HG02588 (cell line): Measurements from ENCODE around the gene AGER.
A peak's percentile ranks its signal among the peaks of the same experiment; 100 is the strongest.
"Not testable (repeated sequence)": the region's sequence is repeated elsewhere in the genome, so short reads cannot be mapped to it uniquely, and the experiment has no call there.

Source experiments
- ATAC-seq: cut with Tn5 transposase; IDR thresholded peaks from one replicate; pipeline ENCODE4 v1.9.1; 2021; ENCODE audit warnings: mild to moderate bottlenecking, moderate library complexity; ENCODE audit not compliant: unreplicated experiment

AGER gene

GRCh38 chr6:32187725-32188380 is 3.8 kb upstream of the AGER start:
- not testable (repeated sequence) for ATAC-seq

- no peak for ATAC-seq
Observed at GRCh38 chr6:32187009-32187709, 3.1 kb upstream of the AGER start.

- ATAC-seq = not testable (repeated sequence)
Observed at GRCh38 chr6:32186151-32186840, 2.2 kb upstream of the AGER start.

- ATAC-seq = not testable (repeated sequence)
Observed at GRCh38 chr6:32185681-32186131, 1.7 kb upstream of the AGER start.

GRCh38 chr6:32183483-32184083 is 470 bp downstream of the AGER start:
- ATAC-seq = no peak

GRCh38 chr6:32183030-32183429 is 1.0 kb downstream of the AGER start:
- no peak for ATAC-seq

- no peak for ATAC-seq
Observed at GRCh38 chr6:32182555-32182981, 1.5 kb downstream of the AGER start.

- no peak for ATAC-seq
Observed at GRCh38 chr6:32181915-32182529, 2.0 kb downstream of the AGER start.

- no peak for ATAC-seq
Observed at GRCh38 chr6:32181148-32181702, 2.8 kb downstream of the AGER start.

GRCh38 chr6:32179766-32180405 is 4.2 kb downstream of the AGER start:
- no peak for ATAC-seq

GRCh38 chr6:32178547-32179440 is 5.3 kb downstream of the AGER start:
- ATAC-seq = no peak

GRCh38 chr6:32177788-32178546 is 6.1 kb downstream of the AGER start, which contains the start of gene RNF5:
Gene RNF5, plus strand, starts transcription at chr6:32178405. Its CDS starts 107 bp downstream, at chr6:32178512.
- peak; percentile 75 for ATAC-seq

- ATAC-seq = no peak
Observed at GRCh38 chr6:32177183-32177787, 6.8 kb downstream of the AGER start.

- no peak for ATAC-seq
Observed at GRCh38 chr6:32176476-32177182, 7.4 kb downstream of the AGER start.

- peak; percentile 34 for ATAC-seq
Observed at GRCh38 chr6:32175711-32176475, 8.2 kb downstream of the AGER start, which contains the start of gene AGPAT1. Gene AGPAT1, minus strand, starts transcription at chr6:32176084. Its CDS starts 4,588 bp downstream, at chr6:32171496.

GRCh38 chr6:32175322-32175710 is 8.7 kb downstream of the AGER start:
- ATAC-seq = no peak
